ENCODE results near the gene DIP2A. TPM values are rescaled to one million over a fixed set of nuclear protein-coding genes. Genes with fewer than 3 reads are reported as not detected.
"Not testable (repeated sequence)": the region's sequence is repeated elsewhere in the genome, so short reads cannot be mapped to it uniquely, and the experiment has no call there.

DIP2A gene
- total and polyA plus RNA-seq, 2 donors: 11.9 to 53.1 TPM

DNA sequence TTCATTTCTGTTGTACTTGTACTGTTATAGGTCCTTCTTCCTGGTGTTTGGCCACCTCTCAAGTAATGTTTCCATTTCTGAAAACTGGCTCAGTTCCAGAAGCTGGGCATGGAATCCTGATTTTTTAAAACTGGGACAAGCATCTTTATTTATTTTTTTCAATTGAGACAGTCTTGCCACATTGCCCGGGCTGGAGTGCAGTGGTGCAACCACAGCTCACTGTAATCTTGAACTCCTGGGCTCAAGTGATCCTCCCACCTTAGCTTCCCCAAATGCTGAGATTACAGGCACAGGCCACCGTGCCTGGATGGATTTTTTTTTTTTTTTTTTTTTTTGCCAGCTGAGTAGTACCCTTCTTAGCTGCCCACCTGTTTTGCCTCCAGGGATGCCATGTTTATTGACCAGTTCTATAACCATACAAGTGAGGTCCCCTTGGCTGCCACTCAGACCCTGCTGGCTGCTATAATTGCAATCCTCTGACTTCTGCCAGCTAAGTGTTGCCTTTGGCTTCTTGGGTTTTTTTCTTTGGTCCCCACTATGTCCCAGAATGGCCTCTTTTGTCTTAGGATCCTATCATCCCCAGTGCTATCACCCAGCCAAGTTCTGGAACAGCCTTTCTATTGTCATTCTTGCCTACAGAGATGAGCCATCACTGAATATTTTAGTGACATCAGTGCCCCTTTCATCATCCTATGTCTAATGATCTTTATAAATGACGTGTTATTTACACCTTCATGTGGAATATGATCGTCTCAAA, 3.9 kb upstream of the DIP2A start:
- DNase-seq (ENCODE audit: low read depth in 6 of 9, low spot score in 9 of 9): no peak
- H3K36me3 ChIP-seq (ENCODE audit: control insufficient read depth in 2 of 2, insufficient read depth in 2 of 2, low read length in 1 of 2): peaks cover 0 to 12% of the 10 kb centered on the region in 2 donors
- H3K4me1 ChIP-seq (ENCODE audit: control insufficient read depth in 2 of 2, insufficient read depth in 2 of 2, low read length in 2 of 2): peaks cover 13 to 25% of the 10 kb centered on the region in 2 donors
- H3K9me3 ChIP-seq (ENCODE audit: control insufficient read depth in 2 of 2, insufficient read depth in 1 of 2, low read length in 1 of 2): peaks cover 0 to 5% of the 10 kb centered on the region in 2 donors
- H3K27me3 ChIP-seq (ENCODE audit: control insufficient read depth in 2 of 2, insufficient read depth in 1 of 2, low read length in 1 of 2): no peaks in the 10 kb centered on the region
- no peak overlapping the region for H3K4me3 ChIP-seq (ENCODE audit: low read length in 2 of 2)
- 92% methylated on average over 4 of the region's 4 CpGs for WGBS
- H3K27ac ChIP-seq (ENCODE audit: low read depth in 1 of 2, low read length in 1 of 2): no peak overlapping the region

DNA sequence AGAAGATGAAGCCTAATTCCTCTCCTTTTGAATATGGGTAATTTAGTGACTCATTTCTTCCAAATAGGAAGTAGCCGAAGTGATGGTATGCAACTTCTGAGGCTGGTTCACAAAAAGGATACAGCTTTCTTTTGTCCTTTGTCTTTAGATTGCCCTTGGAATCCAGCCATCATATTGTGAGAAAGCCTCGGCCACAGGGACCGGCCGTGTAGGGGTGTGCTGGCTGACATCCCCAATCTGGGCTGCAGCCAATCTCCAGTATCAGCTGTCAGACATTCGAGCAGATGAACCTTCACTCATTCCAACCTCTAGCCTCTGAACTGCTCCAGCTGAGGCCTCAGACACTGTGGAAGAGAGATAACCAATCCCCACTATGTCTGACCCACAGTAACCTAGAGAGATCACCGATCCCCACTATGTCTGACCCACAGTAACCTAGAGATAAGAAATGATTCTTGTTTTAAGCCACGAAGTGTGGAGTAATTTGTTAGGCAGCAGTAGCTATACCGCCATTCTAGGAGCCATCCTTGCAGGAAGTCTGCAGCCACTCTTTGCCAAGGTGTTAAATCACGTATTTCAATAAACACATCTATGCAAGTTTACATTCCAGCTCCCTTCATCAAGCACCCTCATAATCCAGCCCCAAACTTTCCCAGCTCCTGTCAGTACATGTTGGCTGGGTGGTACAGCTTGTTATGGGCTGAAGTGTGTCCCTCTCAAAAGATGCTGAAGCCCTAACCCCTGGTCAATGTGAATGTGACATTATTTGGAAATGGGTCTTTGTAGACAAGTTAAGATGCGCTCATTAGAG, 2.9 kb upstream of the DIP2A start:
- Histone ChIP-seq H3K36me3 (ENCODE audit: control insufficient read depth in 2 of 2, insufficient read depth in 2 of 2, low read length in 1 of 2) (peaks cover 0 to 15% of the 10 kb centered on the region in 2 donors), H3K27ac (ENCODE audit: low read depth in 1 of 2, low read length in 1 of 2) (peak overlapping the region in 1 of 2 donors; percentile 4), H3K4me3 (ENCODE audit: low read length in 2 of 2) (no peak overlapping the region), H3K4me1 (ENCODE audit: control insufficient read depth in 2 of 2, insufficient read depth in 2 of 2, low read length in 2 of 2) (peaks cover 13 to 28% of the 10 kb centered on the region in 2 donors), H3K27me3 (ENCODE audit: control insufficient read depth in 2 of 2, insufficient read depth in 1 of 2, low read length in 1 of 2) (no peaks in the 10 kb centered on the region), H3K9me3 (ENCODE audit: control insufficient read depth in 2 of 2, insufficient read depth in 1 of 2, low read length in 1 of 2) (no peaks in the 10 kb centered on the region)
- 85% methylated on average over 10 of the region's 10 CpGs for WGBS
- no peak for DNase-seq (ENCODE audit: low read depth in 6 of 9, low spot score in 9 of 9)

DNA sequence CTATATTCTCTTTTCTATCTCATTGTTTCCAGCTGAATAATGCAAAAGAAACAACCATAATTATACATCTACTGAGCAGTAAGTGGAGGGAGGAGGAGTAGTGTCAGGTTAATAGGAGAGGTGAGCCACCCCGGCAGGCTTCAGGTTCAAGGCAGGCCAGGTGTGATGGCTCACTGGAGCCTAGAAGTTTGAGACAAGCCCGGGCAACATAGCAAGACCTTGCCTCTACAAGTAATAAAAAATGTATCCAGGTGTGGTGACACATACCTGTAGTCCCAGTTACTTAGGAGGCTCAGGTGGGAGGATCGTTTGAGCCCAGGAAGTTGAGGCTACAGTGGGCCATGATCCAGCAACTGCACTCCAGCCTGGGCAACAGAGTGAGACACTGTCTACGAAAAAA, 1.9 kb upstream of the DIP2A start:
- no peak overlapping the region for H3K27ac ChIP-seq (ENCODE audit: low read depth in 1 of 2, low read length in 1 of 2)
- peaks cover 0 to 13% of the 10 kb centered on the region in 2 donors for H3K36me3 ChIP-seq (ENCODE audit: control insufficient read depth in 2 of 2, insufficient read depth in 2 of 2, low read length in 1 of 2)
- DNase-seq (ENCODE audit: low read depth in 6 of 9, low spot score in 9 of 9): no peak
- H3K4me3 ChIP-seq (ENCODE audit: low read length in 2 of 2): no peak overlapping the region
- H3K4me1 ChIP-seq (ENCODE audit: control insufficient read depth in 2 of 2, insufficient read depth in 2 of 2, low read length in 2 of 2): peaks cover 13 to 28% of the 10 kb centered on the region in 2 donors
- WGBS: 93% methylated on average over 4 of the region's 4 CpGs
- H3K27me3 ChIP-seq (ENCODE audit: control insufficient read depth in 2 of 2, insufficient read depth in 1 of 2, low read length in 1 of 2): no peaks in the 10 kb centered on the region
- H3K9me3 ChIP-seq (ENCODE audit: control insufficient read depth in 2 of 2, insufficient read depth in 1 of 2, low read length in 1 of 2): no peaks in the 10 kb centered on the region

DNA sequence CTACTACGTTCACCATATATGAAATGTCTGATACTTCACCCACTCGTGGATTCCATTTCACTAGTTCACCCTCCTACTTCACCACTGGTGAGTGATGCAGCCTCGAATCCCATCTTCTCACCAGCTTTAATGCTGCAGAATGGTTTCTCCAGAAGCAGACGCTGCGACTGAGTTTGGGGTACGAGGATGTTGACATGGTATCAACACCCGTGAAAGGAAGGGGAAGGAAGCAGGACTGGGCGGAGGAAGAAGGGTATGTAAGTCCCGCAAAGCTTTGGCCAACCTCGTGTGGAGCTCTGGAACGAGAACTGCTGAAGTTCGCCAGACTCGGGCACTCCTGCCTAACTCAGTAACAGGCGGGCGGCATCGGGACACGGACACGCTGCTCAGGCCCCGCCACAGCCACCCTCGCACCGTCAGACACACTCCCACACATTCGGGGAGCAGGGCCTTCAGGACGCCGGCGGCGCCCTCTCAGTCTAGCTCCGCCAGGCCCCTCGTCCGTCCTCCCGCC, 833 bp upstream of the DIP2A start:
- peak in 1 of 9 donors; percentile 8 for DNase-seq (ENCODE audit: low read depth in 6 of 9, low spot score in 9 of 9)
- no peaks in the 10 kb centered on the region for H3K9me3 ChIP-seq (ENCODE audit: control insufficient read depth in 2 of 2, insufficient read depth in 1 of 2, low read length in 1 of 2)
- H3K36me3 ChIP-seq (ENCODE audit: control insufficient read depth in 2 of 2, insufficient read depth in 2 of 2, low read length in 1 of 2): peaks cover 0 to 11% of the 10 kb centered on the region in 2 donors
- peak overlapping the region; percentile 90 to 94 for H3K4me3 ChIP-seq (ENCODE audit: low read length in 2 of 2)
- H3K27me3 ChIP-seq (ENCODE audit: control insufficient read depth in 2 of 2, insufficient read depth in 1 of 2, low read length in 1 of 2): no peaks in the 10 kb centered on the region
- under 1% methylated on average over 30 of the region's 30 CpGs for WGBS
- peaks cover 13 to 28% of the 10 kb centered on the region in 2 donors for H3K4me1 ChIP-seq (ENCODE audit: control insufficient read depth in 2 of 2, insufficient read depth in 2 of 2, low read length in 2 of 2)
- H3K27ac ChIP-seq (ENCODE audit: low read depth in 1 of 2, low read length in 1 of 2): peak overlapping the region; percentile 85

DNA sequence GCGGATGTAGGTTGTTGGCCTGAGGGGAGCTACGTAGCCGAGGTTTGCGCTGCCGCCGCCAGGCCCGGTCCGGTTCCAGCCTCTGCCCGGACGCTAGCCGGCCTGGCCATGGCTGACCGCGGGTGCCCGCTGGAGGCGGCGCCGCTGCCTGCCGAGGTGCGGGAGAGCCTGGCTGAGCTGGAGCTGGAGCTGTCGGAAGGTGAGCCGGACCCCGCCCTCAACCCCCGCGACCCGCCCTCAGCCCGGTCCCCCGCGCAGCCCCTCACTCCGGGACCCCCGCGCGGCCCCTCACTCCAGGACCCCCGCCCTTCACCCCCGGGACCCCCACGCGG, 299 bp downstream of the DIP2A start:
- DNase-seq (ENCODE audit: low read depth in 6 of 9, low spot score in 9 of 9): no peak
- peak overlapping the region; percentile 57 to 90 for H3K4me3 ChIP-seq (ENCODE audit: low read length in 2 of 2)
- H3K27me3 ChIP-seq (ENCODE audit: control insufficient read depth in 2 of 2, insufficient read depth in 1 of 2, low read length in 1 of 2): no peaks in the 10 kb centered on the region
- peak overlapping the region in 1 of 2 donors; percentile 84 for H3K27ac ChIP-seq (ENCODE audit: low read depth in 1 of 2, low read length in 1 of 2)
- no peaks in the 10 kb centered on the region for H3K9me3 ChIP-seq (ENCODE audit: control insufficient read depth in 2 of 2, insufficient read depth in 1 of 2, low read length in 1 of 2)
- H3K4me1 ChIP-seq (ENCODE audit: control insufficient read depth in 2 of 2, insufficient read depth in 2 of 2, low read length in 2 of 2): peaks cover 13 to 28% of the 10 kb centered on the region in 2 donors
- peaks cover 0 to 12% of the 10 kb centered on the region in 2 donors for H3K36me3 ChIP-seq (ENCODE audit: control insufficient read depth in 2 of 2, insufficient read depth in 2 of 2, low read length in 1 of 2)
- WGBS: under 1% methylated on average over 36 of the region's 36 CpGs

DNA sequence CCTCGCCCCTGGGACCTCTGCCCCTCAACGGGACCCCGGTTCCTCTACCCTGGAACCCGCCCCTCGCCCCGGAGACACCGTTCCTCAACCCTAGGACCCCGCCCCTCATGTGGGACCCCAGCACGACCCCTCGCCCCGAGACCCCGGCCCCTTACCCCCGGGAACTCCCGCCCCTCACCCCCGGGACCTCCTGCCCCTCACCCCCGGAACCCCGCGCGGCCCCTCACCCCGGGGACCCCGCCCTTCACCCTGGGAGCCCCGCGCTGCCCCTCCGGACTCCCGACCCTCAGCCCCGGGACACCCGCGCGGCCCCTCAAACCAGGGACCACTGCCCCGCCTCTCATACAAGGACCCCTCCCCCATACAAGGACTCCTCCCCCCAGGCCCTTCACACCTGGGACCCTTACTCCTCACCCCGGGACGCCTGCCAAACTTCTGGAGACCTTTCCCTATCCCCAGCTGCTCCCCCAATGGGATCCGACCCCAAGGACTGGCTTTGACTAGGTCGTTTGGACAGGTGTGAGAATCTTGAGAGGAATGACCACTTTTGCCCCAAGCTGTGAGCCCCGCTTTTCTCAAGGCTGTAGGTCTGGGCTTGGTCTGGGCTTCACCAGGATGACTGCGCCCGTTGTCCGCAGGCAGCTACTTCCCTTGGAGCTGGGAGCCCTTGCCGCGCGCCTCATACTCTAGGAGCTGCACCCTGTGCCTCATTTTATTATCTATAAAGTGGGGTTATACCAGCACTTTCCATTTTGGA, 843 bp downstream of the DIP2A start:
- H3K27ac ChIP-seq (ENCODE audit: low read depth in 1 of 2, low read length in 1 of 2): peak overlapping the region in 1 of 2 donors; percentile 84
- peak in 1 of 9 donors; percentile 25 for DNase-seq (ENCODE audit: low read depth in 6 of 9, low spot score in 9 of 9)

DNA sequence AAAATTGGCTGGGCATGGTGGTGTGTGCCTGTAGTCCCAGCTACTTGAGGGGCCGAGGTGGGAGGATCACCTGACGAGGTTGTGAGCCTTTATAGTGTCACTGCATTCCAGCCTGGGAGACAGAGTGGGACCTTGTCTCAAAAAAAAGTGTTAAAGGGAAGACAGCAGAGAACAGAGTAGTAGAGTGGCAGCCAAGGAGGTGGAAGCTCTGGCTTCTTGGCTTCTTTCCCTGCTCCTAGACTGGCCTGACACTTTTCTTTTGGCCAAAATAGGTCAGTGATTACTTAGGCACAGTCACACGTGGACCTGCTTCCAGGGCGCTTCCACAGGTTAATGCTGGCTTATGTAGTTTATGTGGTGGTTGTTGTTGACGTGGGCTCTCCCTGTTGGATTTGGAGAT, 3.2 kb downstream of the DIP2A start:
- no peaks in the 10 kb centered on the region for H3K9me3 ChIP-seq (ENCODE audit: control insufficient read depth in 2 of 2, insufficient read depth in 1 of 2, low read length in 1 of 2)
- H3K27ac ChIP-seq (ENCODE audit: low read depth in 1 of 2, low read length in 1 of 2): peak overlapping the region in 1 of 2 donors; percentile 31
- no peak for DNase-seq (ENCODE audit: low read depth in 6 of 9, low spot score in 9 of 9)
- WGBS: 96% methylated on average over 5 of the region's 5 CpGs
- no peaks in the 10 kb centered on the region for H3K27me3 ChIP-seq (ENCODE audit: control insufficient read depth in 2 of 2, insufficient read depth in 1 of 2, low read length in 1 of 2)
- H3K4me3 ChIP-seq (ENCODE audit: low read length in 2 of 2): no peak overlapping the region
- H3K4me1 ChIP-seq (ENCODE audit: control insufficient read depth in 2 of 2, insufficient read depth in 2 of 2, low read length in 2 of 2): peaks cover 13 to 17% of the 10 kb centered on the region in 2 donors
- H3K36me3 ChIP-seq (ENCODE audit: control insufficient read depth in 2 of 2, insufficient read depth in 2 of 2, low read length in 1 of 2): peaks cover 0 to 10% of the 10 kb centered on the region in 2 donors

More for the DNA sequence above, 843 bp downstream of the DIP2A start:
- WGBS: 6% methylated on average over 41 of the region's 41 CpGs
- Histone ChIP-seq H3K9me3 (ENCODE audit: control insufficient read depth in 2 of 2, insufficient read depth in 1 of 2, low read length in 1 of 2) (no peaks in the 10 kb centered on the region), H3K27me3 (ENCODE audit: control insufficient read depth in 2 of 2, insufficient read depth in 1 of 2, low read length in 1 of 2) (no peaks in the 10 kb centered on the region), H3K36me3 (ENCODE audit: control insufficient read depth in 2 of 2, insufficient read depth in 2 of 2, low read length in 1 of 2) (peaks cover 0 to 12% of the 10 kb centered on the region in 2 donors), H3K4me1 (ENCODE audit: control insufficient read depth in 2 of 2, insufficient read depth in 2 of 2, low read length in 2 of 2) (peaks cover 13 to 28% of the 10 kb centered on the region in 2 donors), H3K4me3 (ENCODE audit: low read length in 2 of 2) (peak overlapping the region; percentile 57 to 90)

DNA sequence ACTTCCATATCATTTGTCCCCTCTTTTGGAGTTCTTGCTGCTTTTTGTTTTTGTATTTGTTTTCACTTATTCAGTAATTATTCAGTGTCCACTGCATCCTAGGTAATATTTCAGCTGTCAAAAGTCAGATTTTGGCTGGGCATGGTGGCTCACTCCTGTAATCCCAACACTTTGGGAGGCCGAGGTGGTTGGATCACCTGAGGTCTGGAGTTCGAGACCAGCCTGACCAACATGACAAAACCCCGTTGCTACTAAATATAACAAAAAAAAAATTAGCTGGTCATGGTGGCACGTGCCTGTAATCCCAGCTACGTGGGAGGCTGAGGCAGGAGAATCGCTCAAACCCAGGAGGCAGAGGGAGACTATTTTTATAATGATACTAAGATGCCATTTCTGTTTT, 6.5 kb downstream of the DIP2A start:
- H3K27me3 ChIP-seq (ENCODE audit: control insufficient read depth in 2 of 2, insufficient read depth in 1 of 2, low read length in 1 of 2); H3K4me1 ChIP-seq (ENCODE audit: control insufficient read depth in 2 of 2, insufficient read depth in 2 of 2, low read length in 2 of 2); H3K9me3 ChIP-seq (ENCODE audit: control insufficient read depth in 2 of 2, insufficient read depth in 1 of 2, low read length in 1 of 2); H3K4me3 ChIP-seq (ENCODE audit: low read length in 2 of 2); H3K27ac ChIP-seq (ENCODE audit: low read depth in 1 of 2, low read length in 1 of 2); DNase-seq (ENCODE audit: low read depth in 6 of 9, low spot score in 9 of 9): not testable (repeated sequence)
- peaks cover 0 to 15% of the 10 kb centered on the region in 2 donors for H3K36me3 ChIP-seq (ENCODE audit: control insufficient read depth in 2 of 2, insufficient read depth in 2 of 2, low read length in 1 of 2)
- 98% methylated on average over 6 of the region's 6 CpGs for WGBS
